HL-60 (cell line): ENCODE measurements around the gene GPBP1.

ENCODE experiments used
- CTCF ChIP-seq: IDR thresholded peaks from one replicate; pipeline ENCODE4 v1.5.1; 2011; ENCODE audit warnings: low read length, control low read depth, inconsistent platforms; ENCODE audit not compliant: insufficient read depth
- GABPA ChIP-seq: IDR thresholded peaks from 2 replicates; pipeline ENCODE4 v1.6.1; 2012; ENCODE audit warnings: low read depth
- POLR2AphosphoS5 ChIP-seq: IDR thresholded peaks from 2 replicates; pipeline ENCODE4 v1.6.1; 2012; ENCODE audit warnings: low read depth
- REST ChIP-seq: IDR thresholded peaks from 2 replicates; pipeline ENCODE4 v1.6.1; 2012; ENCODE audit warnings: low read depth; ENCODE audit not compliant: insufficient replicate concordance
- SPI1 ChIP-seq: IDR thresholded peaks from 2 replicates; pipeline ENCODE4 v1.6.1; 2012; ENCODE audit warnings: low read depth, mild to moderate bottlenecking, borderline replicate concordance

- TF ChIP-seq CTCF, result no peak
- no peak for TF ChIP-seq POLR2AphosphoS5
- TF ChIP-seq REST, result no peak
- TF ChIP-seq GABPA, result no peak
- TF ChIP-seq SPI1, result no peak
Observed at GRCh38 chr5:57298985-57299491, 125.2 kb downstream of the GPBP1 start.
